MM.1S (cell line): ENCODE measurements around the gene PATZ1.

ENCODE experiments used
- CTCF ChIP-seq: fragments of 300-600 bp; sonication (generic); IDR thresholded peaks from 2 replicates; pipeline ENCODE4 v1.5.1; 2016; ENCODE audit warnings: antibody characterized with exemption, low read length, mixed read lengths
- EZH2 ChIP-seq: fragments of 300-600 bp; sonication (generic); optimal IDR thresholded peaks from 2 replicates; pipeline ENCODE3; 2017; ENCODE audit warnings: low read depth, mild to moderate bottlenecking, antibody characterized with exemption, low read length, mixed read lengths

- TF ChIP-seq CTCF (no peak), EZH2 (no peak)
These were observed 45.2 kb downstream of the PATZ1 start for GRCh38 chr22:31300896-31301295.
